OCI-LY1 (cell line): ENCODE data around the gene SLAMF7.
"Not testable (repeated sequence)": the region's sequence is repeated elsewhere in the genome, so short reads cannot be mapped to it uniquely, and the experiment has no call there.

Experiments
- H2AFZ ChIP-seq: fragments of 200-600 bp; sonication (generic), shearing (Covaris generic); 2 replicates; pipeline ENCODE4 v1.6.0; 2014; ENCODE audit warnings: antibody characterized with exemption, mild to moderate bottlenecking, low read length
- H3F3A ChIP-seq: fragments of 200-600 bp; sonication (generic), shearing (Covaris generic); 2 replicates; pipeline ENCODE4 v1.6.0; 2014; ENCODE audit warnings: mild to moderate bottlenecking, antibody characterized with exemption, low read length, moderate library complexity; ENCODE audit not compliant: insufficient read depth
- H3K27ac ChIP-seq: fragments of 200-600 bp; sonication (generic); 2 replicates; pipeline ENCODE4 v1.5.1; 2014; ENCODE audit warnings: low read length, mixed run types, mild to moderate bottlenecking, low read depth; ENCODE audit not compliant: poor library complexity, severe bottlenecking
- H3K27me3 ChIP-seq: fragments of 200-600 bp; sonication (generic); 2 replicates; pipeline ENCODE4 v1.6.0; 2014; ENCODE audit warnings: antibody characterized with exemption, mild to moderate bottlenecking, low read length, moderate library complexity; ENCODE audit not compliant: insufficient read depth
- H3K36me3 ChIP-seq: fragments of 200-600 bp; sonication (generic); 2 replicates; pipeline ENCODE4 v1.6.1; 2014; ENCODE audit warnings: mild to moderate bottlenecking, antibody characterized with exemption, low read length, moderate library complexity, mixed read lengths; ENCODE audit not compliant: insufficient read depth
- H3K4me1 ChIP-seq: fragments of 200-600 bp; sonication (generic); 2 replicates; pipeline ENCODE4 v1.5.1; 2014; ENCODE audit warnings: mild to moderate bottlenecking, low read length, moderate library complexity; ENCODE audit not compliant: insufficient read depth, severe bottlenecking
- H3K4me2 ChIP-seq: fragments of 200-600 bp; sonication (generic), shearing (Covaris generic); 2 replicates; pipeline ENCODE4 v1.6.1; 2014; ENCODE audit warnings: low read length
- H3K4me3 ChIP-seq: fragments of 200-600 bp; sonication (generic); 2 replicates; pipeline ENCODE4 v1.5.1; 2014; ENCODE audit warnings: low read length, low read depth, mild to moderate bottlenecking, mixed read lengths; ENCODE audit not compliant: poor library complexity, severe bottlenecking
- H3K79me2 ChIP-seq: fragments of 200-600 bp; shearing (Covaris generic); 2 replicates; pipeline ENCODE4 v1.6.1; 2016; ENCODE audit warnings: mixed run types, low read length, mixed read lengths; ENCODE audit not compliant: insufficient read depth
- H3K9ac ChIP-seq: fragments of 200-600 bp; sonication (generic), shearing (Covaris generic); 2 replicates; pipeline ENCODE4 v1.6.1; 2014; ENCODE audit warnings: mild to moderate bottlenecking, low read length, mixed read lengths
- H3K9me2 ChIP-seq: fragments of 200-600 bp; sonication (generic), shearing (Covaris generic); 2 replicates; pipeline ENCODE4 v1.6.1; 2014; ENCODE audit warnings: low read depth, mild to moderate bottlenecking, low read length, mixed read lengths
- H3K9me3 ChIP-seq: fragments of 200-600 bp; shearing (Covaris generic); 2 replicates; pipeline ENCODE4 v1.6.1; 2014; ENCODE audit warnings: low read length, mixed read lengths
- H4K20me1 ChIP-seq: fragments of 200-600 bp; sonication (generic), shearing (Covaris generic); 2 replicates; pipeline ENCODE4 v1.6.0; 2016; ENCODE audit warnings: mild to moderate bottlenecking, low read length; ENCODE audit not compliant: insufficient read depth
- EZH2 ChIP-seq: fragments of 200-600 bp; sonication (generic), shearing (Covaris generic); IDR thresholded peaks from 2 replicates; pipeline ENCODE4 v1.8.0; 2017; ENCODE audit warnings: borderline replicate concordance, mixed run types, mild to moderate bottlenecking, antibody characterized with exemption, low read length, moderate library complexity, mixed read lengths
- TF ChIP-seq, protein P1 (sequence below): fragments of 200-600 bp; sonication (generic), shearing (Covaris generic); IDR thresholded peaks from 2 replicates; pipeline ENCODE4 v1.5.1; 2017; ENCODE audit warnings: mild to moderate bottlenecking, antibody characterized with exemption, low read length, moderate library complexity, mixed read lengths

The SLAMF7 gene, protein sequence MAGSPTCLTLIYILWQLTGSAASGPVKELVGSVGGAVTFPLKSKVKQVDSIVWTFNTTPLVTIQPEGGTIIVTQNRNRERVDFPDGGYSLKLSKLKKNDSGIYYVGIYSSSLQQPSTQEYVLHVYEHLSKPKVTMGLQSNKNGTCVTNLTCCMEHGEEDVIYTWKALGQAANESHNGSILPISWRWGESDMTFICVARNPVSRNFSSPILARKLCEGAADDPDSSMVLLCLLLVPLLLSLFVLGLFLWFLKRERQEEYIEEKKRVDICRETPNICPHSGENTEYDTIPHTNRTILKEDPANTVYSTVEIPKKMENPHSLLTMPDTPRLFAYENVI

DNA sequence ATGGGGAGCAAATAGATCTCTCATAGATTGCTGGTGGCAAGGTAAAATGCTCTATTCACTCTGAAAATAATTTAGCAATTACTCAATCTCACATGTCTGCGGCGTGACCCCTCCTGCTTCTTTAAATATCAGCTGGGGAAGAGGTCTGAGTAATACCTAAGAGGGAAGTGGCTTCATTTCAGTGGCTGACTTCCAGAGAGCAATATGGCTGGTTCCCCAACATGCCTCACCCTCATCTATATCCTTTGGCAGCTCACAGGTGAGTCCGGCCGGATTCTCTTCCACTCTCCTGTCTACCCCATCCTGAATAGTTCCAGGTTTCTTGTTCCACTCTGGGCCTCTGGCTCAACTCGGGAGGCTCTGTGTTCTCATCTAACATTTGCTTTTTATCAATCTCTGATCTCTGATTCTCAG lies at the start of gene SLAMF7:
Gene SLAMF7 (plus strand): TSS at position 150 of the 414 bp plus-strand sequence. CDS start 55 bp downstream, at position 205.
- TF ChIP-seq EZH2, result no peak
- TF ChIP-seq, protein P1, sequence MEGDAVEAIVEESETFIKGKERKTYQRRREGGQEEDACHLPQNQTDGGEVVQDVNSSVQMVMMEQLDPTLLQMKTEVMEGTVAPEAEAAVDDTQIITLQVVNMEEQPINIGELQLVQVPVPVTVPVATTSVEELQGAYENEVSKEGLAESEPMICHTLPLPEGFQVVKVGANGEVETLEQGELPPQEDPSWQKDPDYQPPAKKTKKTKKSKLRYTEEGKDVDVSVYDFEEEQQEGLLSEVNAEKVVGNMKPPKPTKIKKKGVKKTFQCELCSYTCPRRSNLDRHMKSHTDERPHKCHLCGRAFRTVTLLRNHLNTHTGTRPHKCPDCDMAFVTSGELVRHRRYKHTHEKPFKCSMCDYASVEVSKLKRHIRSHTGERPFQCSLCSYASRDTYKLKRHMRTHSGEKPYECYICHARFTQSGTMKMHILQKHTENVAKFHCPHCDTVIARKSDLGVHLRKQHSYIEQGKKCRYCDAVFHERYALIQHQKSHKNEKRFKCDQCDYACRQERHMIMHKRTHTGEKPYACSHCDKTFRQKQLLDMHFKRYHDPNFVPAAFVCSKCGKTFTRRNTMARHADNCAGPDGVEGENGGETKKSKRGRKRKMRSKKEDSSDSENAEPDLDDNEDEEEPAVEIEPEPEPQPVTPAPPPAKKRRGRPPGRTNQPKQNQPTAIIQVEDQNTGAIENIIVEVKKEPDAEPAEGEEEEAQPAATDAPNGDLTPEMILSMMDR, result no peak
- no peak within 1 kb of the TSS for H3K27ac ChIP-seq
- no peak within 1 kb of the TSS for H3K4me2 ChIP-seq
- no peak within 1 kb of the TSS for H3K4me3 ChIP-seq
- H3K27me3 ChIP-seq, result no peaks in the 10 kb centered on the region; the same call in 1 of the 2 replicates
- no peak within 1 kb of the TSS for H3K9ac ChIP-seq
- no peaks in the 10 kb centered on the region for H3F3A ChIP-seq
- no peak within 1 kb of the TSS for H2AFZ ChIP-seq
- no peaks in the 10 kb centered on the region for H4K20me1 ChIP-seq
- H3K9me3 ChIP-seq, result 0 out of 2 replicates have a peak, but pooled peaks cover 4% of the 10 kb centered on the region
- H3K36me3 ChIP-seq, result no peaks in the 10 kb centered on the region
- no peaks in the 10 kb centered on the region for H3K9me2 ChIP-seq
- peaks cover 3% of the 10 kb centered on the region for H3K4me1 ChIP-seq
- no peaks in the 10 kb centered on the region for H3K79me2 ChIP-seq

DNA sequence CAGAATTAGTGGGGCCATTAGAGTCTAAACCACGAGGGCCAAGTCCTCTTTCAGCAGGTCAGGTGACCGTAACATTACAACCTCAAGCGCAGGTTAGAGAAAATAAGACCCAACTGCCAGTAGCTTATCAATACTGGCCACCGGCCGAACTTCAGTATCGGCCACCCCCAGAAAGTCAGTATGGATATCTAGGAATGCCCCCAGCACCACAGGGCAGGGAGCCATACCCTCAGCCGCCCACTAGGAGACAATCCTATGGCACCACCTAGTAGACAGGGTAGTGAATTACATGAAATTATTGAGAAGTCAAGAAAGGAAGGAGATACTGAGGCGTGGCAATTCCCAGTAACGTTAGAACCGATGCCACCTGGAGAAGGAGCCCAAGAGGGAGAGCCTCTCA lies 46.7 kb upstream of the SLAMF7 start:
- H3K4me2 ChIP-seq, H3K4me3 ChIP-seq, H3K79me2 ChIP-seq, H3F3A ChIP-seq, H3K27me3 ChIP-seq, H3K9me3 ChIP-seq, H2AFZ ChIP-seq, H3K9ac ChIP-seq, H4K20me1 ChIP-seq, H3K9me2 ChIP-seq, H3K27ac ChIP-seq: not testable (repeated sequence)
- Histone ChIP-seq H3K36me3 (peaks cover 18% of the 10 kb centered on the region; the same call in 1 of the 2 replicates), H3K4me1 (peaks cover 13% of the 10 kb centered on the region)
- TF ChIP-seq, protein P1, result peak; percentile 42; the same call in 1 of the 2 replicates

DNA sequence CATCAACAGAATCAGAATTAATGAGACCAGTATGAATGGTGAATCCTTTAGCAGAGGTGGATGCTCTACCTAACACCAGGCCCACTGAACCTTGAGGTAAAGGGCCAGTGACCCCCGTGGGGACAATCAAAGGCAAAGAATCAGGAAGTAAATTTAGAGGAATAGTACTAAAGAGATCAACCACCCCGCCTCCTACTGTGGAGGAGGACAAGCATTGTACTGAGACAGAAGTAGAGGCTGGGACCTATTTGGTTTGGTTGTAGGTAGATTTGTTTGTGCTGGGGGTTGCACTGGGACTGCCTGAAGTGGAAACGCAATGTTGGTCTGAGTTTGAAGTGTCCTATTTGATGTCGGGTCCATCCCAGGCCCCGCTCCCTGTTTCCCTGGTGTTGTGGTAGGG lies 36.9 kb upstream of the SLAMF7 start:
- TF ChIP-seq, protein P1, result no peak
- no peak for TF ChIP-seq EZH2
- no peak overlapping the region for H3K4me3 ChIP-seq
- no peak overlapping the region for H3K9ac ChIP-seq
- no peak overlapping the region for H3K27ac ChIP-seq
- H3K79me2 ChIP-seq, result peaks cover 37% of the 10 kb centered on the region
- peaks cover 43% of the 10 kb centered on the region for H3K4me1 ChIP-seq
- H3K36me3 ChIP-seq, result peaks cover 30% of the 10 kb centered on the region; the same call in 1 of the 2 replicates
- no peaks in the 10 kb centered on the region for H3K9me2 ChIP-seq
- H3F3A ChIP-seq, result no peaks in the 10 kb centered on the region
- H3K27me3 ChIP-seq, result no peaks in the 10 kb centered on the region
- no peak overlapping the region for H3K4me2 ChIP-seq
- no peaks in the 10 kb centered on the region for H3K9me3 ChIP-seq
- H4K20me1 ChIP-seq, result no peaks in the 10 kb centered on the region
- no peak overlapping the region for H2AFZ ChIP-seq
